Activated CD4-positive, alpha-beta T cell treated with anti-CD3 and anti-CD28 coated beads, Interleukin-2, Interleukin-6, amounts not matched to agents 100 ng/mL and 50 ng/mL, durations not matched to agents 16 hours and 8 hours (primary cell): ENCODE results near the gene DUSP15.
"Not testable (repeated sequence)": the region's sequence is repeated elsewhere in the genome, so short reads cannot be mapped to it uniquely, and the experiment has no call there.

ENCODE experiments used
- DNase-seq: peaks from one replicate; pipeline ENCODE4 v3.0.0-alpha.2; 2020

Gene DUSP15, protein sequence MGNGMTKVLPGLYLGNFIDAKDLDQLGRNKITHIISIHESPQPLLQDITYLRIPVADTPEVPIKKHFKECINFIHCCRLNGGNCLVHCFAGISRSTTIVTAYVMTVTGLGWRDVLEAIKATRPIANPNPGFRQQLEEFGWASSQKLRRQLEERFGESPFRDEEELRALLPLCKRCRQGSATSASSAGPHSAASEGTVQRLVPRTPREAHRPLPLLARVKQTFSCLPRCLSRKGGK

DNA sequence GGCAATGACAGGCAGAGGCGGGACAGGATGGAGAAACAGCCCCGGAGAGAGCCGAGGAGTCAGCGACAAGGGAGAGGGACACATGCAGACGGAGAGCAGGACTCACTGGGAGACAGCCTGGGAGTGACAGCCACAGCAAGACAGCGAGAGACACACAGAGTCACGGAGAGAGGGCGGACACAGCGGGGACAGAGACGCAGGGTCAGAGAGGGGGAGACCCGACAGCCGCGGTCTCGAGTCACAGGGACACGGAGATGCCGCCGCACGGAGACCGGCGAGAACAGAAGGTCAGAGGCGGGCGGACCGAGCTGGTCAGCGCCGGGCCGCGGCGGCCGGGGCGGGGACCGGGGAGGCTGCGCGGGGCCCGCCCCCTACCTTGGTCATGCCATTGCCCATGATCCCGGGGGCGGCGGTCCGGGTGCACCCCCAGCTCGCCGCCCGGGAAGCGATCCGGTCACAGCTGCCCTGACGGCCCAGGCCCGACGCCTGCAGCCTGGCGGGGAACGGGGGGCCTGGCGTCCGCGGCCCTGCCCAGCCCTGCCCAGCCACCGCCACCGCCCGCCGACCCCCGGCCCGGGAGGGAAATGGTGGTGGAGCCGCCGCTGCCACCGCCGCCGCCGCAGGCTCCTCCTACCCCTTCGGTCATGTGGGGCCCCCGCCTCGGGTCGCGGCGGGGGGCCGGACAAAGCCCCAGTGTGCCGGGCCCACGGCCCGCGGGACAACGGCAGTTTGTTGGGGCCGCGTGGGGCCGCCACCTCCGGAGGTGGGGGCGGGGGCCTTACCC, at the start of gene DUSP15, which contains the start of gene TTLL9:
Gene DUSP15, minus strand, starts transcription at position 586 of the 784 bp plus-strand sequence. Its CDS starts 190 bp downstream, at position 396.
Gene TTLL9, plus strand, starts transcription at position 693 of the 784 bp plus-strand sequence. CDS start 493 bp downstream, outside the sequence.
- no peak for DNase-seq

DNA sequence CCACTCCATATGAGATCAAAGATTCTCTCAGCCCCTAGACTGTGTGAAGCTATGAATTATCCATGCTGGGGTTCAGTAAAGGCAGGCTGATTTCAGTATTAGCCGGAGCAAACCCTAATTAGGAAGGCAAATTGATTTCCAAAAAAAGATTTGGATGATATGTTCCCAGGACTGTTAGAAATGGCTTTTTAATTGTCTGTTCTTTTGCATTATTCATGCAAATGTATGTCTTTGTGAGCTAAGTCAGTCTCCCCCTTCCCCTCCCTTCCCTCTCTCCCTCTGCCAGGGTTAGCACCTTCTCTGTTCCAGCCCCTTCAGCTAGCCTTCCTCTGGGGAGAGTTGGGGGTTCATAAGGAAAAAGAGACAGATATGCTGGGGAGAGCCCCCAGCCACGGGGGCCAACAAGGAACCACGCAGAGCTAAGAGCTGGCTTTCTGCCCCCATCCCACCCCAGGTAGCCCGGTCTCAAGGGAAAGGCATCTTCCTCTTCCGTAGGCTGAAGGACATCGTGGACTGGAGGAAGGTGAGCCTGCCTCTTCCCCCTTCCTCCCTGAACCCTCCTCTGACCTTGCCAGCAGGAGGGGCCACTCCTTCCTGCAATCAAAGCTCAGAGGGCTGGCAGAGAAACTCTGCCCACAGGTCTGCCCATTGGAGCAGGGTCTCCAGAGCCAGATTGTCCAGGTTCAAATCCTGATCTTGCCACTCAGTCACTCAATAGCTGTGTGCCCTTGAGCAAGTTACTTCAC, 49.3 kb upstream of the DUSP15 start:
- DNase-seq, result no peak

DNA sequence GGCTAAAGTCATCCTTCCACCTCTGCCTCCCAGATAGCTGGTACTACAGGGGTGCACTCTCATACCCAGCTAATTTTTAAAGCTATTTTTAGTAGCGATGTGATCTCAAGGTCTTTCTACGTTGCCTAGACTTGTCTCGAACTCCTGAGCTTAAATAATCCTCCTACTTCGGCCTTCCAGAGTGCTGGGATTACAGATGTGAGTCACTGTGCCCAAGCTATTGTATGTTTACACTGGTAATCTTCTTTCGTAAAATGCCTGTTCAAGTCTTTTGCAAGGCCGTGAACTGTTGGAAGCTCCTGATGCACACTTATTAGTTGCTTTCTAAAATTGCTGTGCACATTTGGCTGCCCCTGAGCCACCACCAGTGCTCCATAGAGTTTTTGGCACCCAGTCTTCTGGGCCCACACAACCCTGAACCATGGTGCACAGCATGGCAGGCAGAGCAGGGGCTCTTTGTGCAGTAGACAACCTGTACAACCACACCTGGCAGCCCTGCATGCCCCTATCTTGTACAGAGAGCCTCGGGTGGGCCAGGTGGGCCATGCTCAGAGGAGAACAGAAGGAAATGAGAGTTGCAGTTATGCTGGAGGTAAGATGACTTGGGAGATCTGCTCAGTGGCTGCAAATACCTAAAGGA, 48.3 kb upstream of the DUSP15 start:
- DNase-seq, result no peak

DNA sequence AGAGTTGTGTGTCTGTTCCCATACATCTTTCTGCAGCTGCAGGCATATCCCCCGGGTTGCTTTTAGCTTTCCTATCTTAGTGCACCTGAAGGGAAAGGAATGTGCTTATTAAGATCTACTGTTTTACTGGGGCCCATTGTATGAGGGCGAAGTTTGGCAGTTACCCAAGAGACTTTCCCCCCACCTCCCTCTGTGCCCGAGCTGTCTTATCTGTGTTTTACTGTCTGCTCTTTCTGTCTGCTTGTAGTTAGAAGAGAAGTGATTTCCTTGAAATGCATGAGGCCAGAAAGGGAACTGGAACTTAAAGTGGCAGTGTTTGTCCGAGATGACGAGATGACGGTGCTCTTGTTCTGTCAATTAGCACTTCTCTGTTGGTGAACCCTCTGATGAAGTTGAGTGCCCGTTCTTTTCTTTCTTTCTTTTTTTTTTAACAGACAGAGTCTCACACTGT, 47.7 kb upstream of the DUSP15 start:
- DNase-seq, result not testable (repeated sequence)

DNA sequence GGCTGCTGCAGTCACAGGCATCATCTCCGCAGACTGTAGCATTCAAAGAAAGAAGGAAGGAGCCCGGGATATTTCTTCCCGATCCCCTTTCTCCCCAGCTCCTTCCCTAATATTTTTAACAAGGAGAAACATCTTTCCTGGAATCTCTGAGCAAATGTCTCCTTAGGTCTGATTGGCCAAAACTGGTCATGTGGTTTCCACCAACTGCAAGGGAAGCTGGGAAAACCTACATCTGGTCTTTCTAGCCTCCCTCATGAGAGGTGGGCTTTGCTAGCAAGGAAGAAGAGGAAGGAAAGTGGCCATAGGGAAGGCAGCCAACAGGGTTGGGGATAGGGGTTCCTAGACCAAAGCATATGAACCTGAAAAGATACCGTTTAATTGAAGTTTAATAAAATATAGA, 46.4 kb upstream of the DUSP15 start:
- DNase-seq, result no peak

DNA sequence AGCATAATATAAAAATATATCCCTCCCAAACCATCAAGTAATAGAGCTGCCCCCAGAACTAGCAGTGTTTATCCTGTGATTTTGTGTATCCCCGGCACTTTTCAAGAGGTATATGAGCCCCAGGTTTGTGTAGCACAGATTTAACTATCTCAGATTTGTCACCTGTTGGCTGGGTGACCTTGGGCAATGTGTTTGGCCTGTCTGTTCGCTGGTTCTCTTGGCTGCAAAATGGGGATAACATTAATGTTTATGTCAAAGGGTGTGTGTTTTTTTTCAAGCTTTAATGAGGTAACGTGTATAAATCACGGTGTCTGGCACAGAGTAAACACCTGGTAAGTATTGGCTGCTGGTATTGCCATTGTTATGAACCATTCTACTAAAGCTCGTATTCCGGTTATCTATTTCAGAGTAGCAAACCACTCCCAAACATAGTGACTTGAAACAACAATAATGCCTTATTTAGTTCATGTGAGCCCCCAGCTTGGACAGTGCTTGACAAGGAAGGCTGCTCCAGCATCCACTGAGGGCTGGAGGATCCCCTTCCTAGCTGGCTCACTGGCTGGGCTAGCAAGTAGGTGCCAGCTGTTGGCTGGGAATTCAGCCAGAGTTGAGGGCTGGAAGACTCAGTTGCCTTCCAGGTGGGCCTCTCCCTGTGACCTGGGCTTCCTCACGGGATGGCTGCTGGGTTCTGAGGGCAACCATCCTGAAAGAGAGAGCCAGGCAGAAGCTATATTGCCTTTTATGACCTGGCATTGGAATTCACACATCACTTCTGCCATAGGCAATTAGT, 45.4 kb upstream of the DUSP15 start:
- DNase-seq, result no peak

DNA sequence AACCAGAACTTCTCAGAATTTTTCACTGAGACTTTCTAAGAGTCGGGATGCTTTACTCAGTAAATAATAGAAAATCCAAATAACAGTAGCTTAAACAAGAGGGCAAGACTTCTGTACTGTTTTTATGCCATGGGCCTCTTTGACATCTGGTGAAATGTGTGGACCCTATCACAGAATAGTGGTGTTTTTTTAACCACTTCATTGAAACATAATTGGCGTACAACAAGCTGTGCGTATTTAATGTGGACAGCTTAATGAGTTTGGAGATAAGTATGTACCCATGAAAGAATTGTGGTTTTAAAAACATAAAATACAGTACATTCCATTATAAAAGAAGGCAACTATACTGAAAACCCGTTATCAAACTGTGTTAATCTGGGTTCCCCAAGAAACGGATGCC, 43.8 kb upstream of the DUSP15 start:
- no peak for DNase-seq

DNA sequence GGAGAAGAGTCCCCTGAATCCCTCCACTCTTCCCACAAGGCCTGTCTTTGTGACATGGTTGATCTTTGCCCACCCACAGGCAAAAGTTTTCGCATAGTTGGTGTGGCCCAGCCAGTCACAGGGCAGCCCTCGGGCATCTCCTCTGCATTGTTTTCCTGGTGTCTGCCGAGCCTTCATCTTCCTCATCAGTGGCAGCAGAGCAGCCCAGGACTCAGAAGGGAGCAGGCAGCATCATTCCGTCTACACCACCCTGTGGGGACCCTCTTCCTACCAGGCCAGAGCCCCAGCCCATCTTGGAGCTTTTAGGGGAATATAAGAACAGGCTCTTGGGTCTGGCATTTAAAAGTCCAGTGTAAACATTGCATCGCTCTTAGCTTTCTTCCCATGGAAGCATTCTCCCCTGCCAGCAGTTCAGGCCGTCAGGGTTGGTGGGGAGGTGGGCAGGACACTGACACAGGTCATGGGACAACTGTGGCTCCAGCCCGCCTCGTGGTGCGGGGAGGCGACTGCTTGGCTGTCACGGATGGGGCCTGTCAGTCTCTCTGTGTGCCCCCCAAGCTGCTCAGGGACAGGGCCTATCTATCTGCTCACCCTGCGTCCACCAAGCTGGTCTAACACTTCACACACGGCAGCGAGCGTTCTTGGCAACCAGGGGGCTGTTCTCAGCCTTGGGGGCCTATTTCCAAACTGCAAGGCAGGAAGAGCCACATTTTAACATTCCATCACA, 43.3 kb upstream of the DUSP15 start:
- DNase-seq, result no peak

DNA sequence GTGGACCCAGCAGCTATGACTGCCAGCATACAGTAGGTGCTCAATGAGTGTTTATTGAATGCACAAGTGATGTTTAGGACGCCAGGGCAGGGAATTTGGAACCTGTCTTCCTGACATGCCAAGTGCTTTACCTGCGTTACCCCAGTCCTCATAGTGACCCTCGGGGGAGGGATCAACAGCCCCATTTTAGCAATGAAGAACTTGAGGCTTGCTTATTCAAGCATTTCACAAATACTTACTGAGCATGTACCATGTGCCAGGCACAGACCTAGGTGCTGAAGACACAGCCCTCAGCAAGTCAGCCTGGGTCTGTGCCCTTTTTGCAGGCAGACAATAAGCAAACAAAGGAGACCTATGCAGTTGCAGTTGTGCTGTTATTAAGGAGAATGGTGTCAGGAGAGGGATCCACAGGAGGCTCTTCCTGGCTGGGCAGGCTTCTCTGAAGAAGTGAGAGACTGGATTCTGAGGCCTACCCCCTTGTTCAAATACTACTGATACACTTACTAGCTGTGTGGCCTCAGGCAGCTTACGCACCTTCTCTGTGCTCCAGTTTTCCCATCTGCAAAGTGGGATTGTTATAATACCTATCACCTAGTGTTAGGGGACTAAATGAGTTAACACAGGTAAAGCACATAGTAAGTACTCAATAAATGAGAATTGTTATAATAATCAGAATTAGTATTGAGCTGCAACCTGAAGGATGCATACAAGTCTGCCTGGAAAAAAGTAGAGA, 39.9 kb upstream of the DUSP15 start:
- no peak for DNase-seq

DNA sequence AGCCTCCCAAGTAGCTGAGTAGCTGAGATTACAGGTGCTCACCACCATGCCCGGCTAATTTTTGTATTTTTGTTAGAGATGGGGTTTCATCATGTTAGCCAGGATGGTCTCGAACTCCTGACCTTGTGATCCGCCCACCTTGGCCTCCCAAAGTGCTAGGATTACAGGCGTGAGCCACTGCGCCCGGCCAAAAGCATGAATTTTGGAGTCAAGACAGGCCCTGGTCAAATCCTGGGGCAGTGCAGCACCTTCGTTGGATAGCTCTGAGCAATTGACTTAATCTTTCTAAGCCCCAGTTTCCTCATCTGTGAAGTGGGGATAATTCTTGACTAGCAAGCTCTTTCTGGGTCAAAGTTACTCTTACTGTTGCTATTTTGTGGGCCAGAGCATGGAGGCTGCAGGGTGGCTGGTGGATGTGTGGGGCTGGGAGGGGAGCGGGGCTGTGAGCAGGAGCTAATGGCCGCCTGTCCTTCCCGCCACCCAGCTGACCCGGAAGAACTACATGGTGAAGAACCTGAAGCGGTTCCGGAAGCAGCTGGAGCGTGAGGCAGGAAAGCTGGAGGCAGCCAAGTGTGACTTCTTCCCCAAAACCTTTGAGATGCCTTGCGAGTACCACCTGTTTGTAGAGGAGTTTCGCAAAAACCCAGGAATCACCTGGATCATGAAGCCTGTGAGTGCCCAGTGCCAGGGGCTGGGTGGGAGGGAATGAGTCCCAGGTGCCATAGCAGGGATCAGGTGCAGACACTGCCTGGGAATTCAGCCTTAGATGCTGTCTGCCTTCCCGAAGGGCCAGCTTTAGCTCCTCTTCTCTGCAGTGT, 39.1 kb upstream of the DUSP15 start:
- no peak for DNase-seq

DNA sequence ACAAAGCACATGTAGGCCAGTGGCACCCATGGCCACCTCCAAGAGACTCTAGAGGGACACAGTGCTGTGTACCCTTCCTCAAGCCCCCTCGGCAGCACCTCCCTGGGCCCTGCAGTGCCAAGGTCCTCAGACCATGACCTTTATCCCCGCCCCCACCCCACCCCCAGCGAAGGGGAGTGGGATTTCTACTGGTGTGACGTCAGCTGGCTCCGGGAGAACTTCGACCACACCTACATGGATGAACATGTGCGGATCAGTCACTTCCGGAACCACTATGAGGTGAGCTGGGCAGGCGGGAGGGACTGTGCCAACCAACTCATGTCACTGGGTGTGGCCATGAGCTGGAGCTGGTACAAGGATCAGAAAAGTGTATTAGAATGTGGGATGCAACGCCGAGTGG, 38.1 kb upstream of the DUSP15 start:
- no peak for DNase-seq

DNA sequence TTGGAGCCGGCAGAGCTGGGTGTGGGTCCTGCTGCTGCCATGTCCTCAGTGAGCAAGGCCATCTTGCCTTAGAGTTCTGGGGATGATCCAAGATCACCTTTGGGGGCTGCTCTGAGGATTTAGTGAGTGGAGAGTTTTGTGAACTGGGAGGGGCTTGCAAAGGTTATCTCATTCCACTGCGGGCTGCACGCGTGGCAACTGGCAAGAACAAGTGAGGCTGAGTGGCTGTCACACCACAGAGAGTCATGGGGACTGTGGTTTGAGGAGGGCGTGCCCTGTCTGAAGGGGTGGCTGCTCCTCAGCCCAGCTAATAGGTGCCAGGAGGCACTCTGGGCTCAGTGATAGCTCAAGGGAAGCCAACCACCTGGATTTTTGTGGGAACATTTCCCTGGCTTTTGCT, 37.7 kb upstream of the DUSP15 start:
- no peak for DNase-seq

DNA sequence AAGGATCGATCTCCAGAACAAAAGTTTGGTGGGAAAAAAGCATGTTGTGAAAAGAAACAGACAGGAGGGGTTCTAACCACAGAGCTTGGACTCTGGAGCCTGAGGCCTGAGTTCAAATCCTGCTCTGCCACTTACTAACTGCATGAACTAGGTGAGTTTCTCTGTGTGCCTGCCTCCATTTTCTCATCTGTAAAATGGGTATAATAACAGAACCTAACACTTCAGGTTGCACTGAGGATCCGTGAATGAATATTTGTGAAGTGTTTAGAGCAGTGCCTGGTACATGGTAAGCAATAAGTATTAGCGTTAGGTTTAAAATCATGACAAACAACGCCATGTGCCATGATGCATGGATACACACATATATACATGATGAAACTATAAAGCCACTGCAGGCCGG, 36.7 kb upstream of the DUSP15 start:
- DNase-seq, result no peak

DNA sequence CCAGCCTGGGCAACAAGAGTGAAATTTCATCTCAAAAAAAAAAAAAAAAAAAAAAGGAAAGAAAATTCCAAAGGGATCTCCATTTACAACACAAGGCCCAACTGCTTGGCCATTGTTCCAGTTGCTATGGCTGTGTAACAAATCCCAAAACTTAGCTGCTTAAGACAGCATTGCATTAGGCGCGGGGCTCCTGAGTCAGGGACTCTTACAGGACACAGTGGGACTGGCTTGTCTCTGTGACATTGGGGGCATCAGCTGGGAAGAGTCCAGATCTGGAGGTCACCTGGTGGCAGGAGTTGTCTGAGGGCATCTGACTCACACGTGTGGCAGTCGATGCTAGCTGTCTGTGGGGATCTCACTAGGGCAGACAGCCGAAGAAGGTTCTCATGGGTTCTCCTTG, 35.7 kb upstream of the DUSP15 start:
- DNase-seq, result no peak

DNA sequence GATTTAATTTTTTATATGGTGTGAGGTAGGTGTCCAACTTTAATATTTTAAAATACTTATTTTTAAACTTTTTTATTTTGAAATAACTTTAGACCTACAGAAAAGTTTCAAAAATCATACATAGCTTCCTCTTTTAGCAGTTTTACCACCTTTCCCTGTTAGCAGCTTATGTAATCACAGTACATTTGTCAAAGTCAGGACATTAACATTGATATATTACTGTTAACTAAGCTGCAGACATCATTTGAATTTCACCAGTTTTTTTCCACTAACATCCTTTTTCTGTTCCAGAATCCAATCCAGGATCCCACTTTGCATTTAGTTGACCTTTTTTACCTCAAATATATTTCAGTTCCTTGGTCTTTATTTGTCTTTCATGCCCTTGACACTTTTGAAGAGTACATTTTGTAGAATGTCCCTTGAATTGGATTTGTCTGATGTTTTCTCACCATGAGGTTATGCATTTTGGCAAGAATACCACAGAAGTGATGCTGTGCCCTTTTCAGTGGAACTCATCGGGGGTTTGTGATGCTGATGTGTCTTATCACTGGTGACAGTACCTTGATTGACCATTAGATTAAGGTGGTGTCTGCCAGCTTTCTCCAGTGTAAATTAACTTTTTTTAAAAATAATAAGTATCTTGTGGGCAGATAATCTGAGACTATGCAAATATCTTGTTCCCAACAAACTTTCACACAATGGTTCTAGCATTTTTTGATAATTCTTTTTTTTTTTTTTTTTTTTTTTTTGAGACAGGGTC, 33.5 kb upstream of the DUSP15 start:
- DNase-seq, result no peak

DNA sequence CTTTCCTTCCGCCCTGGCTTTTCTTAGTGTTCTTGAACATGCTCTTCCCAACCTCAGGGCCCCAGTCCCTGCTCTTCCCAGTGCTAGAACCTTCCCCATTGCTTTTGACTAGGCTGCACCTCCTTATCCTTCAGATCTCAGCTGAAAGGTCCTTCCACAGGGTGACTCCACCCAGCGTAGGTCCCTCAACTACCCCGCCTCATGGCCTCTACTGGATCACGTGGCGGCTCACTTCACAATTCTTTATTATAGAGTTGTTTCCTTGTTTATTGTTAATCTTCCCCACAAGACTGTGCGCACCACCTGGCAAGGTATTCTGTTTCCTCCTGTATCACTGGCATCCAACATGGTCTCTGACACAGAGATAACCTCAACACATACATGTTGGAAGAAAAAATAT, 31.3 kb upstream of the DUSP15 start:
- no peak for DNase-seq

DNA sequence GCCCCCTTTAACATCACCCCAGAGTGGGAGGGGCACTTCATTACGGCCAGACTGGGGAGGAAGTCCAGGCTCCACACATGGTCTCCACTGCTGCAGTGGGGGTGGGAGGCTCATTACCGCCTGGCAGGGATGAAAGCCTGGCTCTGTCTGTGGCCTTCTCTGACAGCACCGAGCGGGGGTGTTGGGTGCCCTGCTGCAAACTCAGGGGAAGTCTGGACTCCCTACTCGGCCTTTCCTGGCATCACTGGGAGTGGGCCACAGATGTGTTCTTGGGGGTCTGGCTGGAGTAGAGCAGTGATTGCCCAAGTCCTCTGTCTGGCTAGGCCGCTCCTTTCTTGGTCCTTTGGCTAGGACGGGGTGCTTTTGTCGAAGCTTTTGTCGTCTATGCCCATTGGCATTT, 27.2 kb upstream of the DUSP15 start:
- no peak for DNase-seq

DNA sequence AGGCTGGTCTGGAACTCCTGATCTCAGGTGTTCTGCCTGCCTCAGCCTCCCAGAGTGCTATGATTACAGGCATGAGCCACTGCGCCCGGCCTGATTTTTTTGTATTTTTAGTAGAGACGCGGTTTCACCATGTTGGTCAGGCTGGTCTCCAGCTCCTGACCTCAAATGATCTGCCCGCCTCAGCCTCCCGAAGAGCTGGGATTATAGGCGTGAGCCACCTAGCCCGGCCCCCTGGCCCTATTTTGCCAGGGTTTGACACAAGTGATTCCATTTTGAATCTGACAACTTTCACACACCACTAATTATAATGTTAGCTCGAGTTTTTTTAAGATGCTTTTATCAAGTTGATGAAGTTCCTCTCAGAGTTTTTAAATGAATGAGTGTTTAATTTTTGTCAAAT, 25.7 kb upstream of the DUSP15 start:
- DNase-seq, result no peak

DNA sequence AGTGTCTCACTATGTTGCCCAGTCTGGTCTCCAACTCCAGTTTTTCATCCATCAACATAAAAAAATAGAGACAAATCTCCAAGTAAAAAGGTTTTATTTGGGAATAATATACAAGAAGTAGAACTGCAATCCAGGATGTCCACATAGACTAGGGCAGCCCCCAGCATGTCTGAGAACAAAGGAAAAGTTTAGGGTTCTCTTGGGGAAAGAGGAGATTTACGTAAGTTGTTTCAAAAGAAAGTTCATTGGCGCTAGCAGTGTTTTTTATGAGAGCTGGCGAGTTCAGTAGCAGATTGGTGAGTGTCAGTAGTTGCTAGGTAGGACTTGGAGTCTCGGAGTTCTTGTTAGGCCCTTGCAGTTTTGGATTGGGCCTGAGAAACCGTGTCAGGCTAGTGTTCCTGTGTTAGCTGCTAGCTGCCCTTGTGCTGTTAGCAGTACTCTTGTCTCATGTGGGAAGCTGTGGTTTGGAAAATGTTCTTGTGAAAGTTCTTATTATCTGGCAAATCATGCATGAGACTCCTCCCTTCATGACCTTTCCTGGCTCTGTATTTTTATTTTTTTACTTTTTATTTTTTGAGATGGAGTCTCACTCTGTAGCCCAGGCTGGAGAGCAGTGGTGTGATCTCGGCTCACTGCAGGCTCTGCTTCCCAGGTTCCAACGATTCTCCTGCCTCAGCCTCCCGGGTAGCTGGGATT, 24.8 kb upstream of the DUSP15 start:
- DNase-seq, result peak; percentile 36
